Stimulated activated memory B cell treated with anti-CD40 and anti-IgM and Interleukin-4, amounts not matched to agents 10 μg/mL and 1 μg/mL and 100 μg/mL, for 72 hours (primary cell): ENCODE measurements around the gene EPHX1.
"Not testable (repeated sequence)": the region's sequence is repeated elsewhere in the genome, so short reads cannot be mapped to it uniquely, and the experiment has no call there.

Source experiments
- ATAC-seq: fragments of 150-1000 bp; cut with Tn5 transposase; 2 replicates; pipeline ENCODE4 v1.10.0; 2021
- H3K27ac Mint-ChIP-seq: one replicate; pipeline ENCODE4 v1.8.0; 2022; ENCODE audit warnings: mild to moderate bottlenecking, mixed read lengths
- H3K27me3 Mint-ChIP-seq: one replicate; pipeline ENCODE4 v1.8.0; 2022; ENCODE audit warnings: mixed read lengths
- H3K36me3 Mint-ChIP-seq: one replicate; pipeline ENCODE4 v1.8.0; 2022; ENCODE audit warnings: mixed read lengths
- H3K4me1 Mint-ChIP-seq: one replicate; pipeline ENCODE4 v1.8.0; 2022; ENCODE audit warnings: mixed read lengths
- H3K4me3 Mint-ChIP-seq: one replicate; pipeline ENCODE4 v1.8.0; 2022; ENCODE audit warnings: mild to moderate bottlenecking, moderate library complexity, mixed read lengths
- H3K9me3 Mint-ChIP-seq: one replicate; pipeline ENCODE4 v1.8.0; 2022; ENCODE audit warnings: mixed read lengths

Gene EPHX1

GRCh38 chr1:225882694-225883615 lies 73.0 kb downstream of the EPHX1 start:
- peaks cover under 1% of the 10 kb centered on the region for H3K36me3 Mint-ChIP-seq
- H3K4me1 Mint-ChIP-seq: peaks cover 51% of the 10 kb centered on the region
- H3K9me3 Mint-ChIP-seq: no peaks in the 10 kb centered on the region
- H3K27ac Mint-ChIP-seq: peak overlapping the region; percentile 79
- no peaks in the 10 kb centered on the region for H3K27me3 Mint-ChIP-seq
- H3K4me3 Mint-ChIP-seq: peak overlapping the region; percentile 93
- ATAC-seq: peak; percentile 59

- ATAC-seq: no peak
- Mint-ChIP-seq H3K36me3 (no peaks in the 10 kb centered on the region), H3K27me3 (no peaks in the 10 kb centered on the region), H3K4me3 (peak overlapping the region; percentile 93), H3K9me3 (no peaks in the 10 kb centered on the region), H3K27ac (peak overlapping the region; percentile 79), H3K4me1 (peaks cover 44% of the 10 kb centered on the region)
These were observed 73.8 kb downstream of the EPHX1 start for GRCh38 chr1:225883616-225884265.

GRCh38 chr1:225885336-225885735 lies 75.4 kb downstream of the EPHX1 start:
- Mint-ChIP-seq H3K27me3 (no peaks in the 10 kb centered on the region), H3K4me1 (peaks cover 28% of the 10 kb centered on the region), H3K4me3 (no peak overlapping the region), H3K9me3 (no peaks in the 10 kb centered on the region), H3K36me3 (no peaks in the 10 kb centered on the region), H3K27ac (no peak overlapping the region)
- no peak for ATAC-seq

DNA sequence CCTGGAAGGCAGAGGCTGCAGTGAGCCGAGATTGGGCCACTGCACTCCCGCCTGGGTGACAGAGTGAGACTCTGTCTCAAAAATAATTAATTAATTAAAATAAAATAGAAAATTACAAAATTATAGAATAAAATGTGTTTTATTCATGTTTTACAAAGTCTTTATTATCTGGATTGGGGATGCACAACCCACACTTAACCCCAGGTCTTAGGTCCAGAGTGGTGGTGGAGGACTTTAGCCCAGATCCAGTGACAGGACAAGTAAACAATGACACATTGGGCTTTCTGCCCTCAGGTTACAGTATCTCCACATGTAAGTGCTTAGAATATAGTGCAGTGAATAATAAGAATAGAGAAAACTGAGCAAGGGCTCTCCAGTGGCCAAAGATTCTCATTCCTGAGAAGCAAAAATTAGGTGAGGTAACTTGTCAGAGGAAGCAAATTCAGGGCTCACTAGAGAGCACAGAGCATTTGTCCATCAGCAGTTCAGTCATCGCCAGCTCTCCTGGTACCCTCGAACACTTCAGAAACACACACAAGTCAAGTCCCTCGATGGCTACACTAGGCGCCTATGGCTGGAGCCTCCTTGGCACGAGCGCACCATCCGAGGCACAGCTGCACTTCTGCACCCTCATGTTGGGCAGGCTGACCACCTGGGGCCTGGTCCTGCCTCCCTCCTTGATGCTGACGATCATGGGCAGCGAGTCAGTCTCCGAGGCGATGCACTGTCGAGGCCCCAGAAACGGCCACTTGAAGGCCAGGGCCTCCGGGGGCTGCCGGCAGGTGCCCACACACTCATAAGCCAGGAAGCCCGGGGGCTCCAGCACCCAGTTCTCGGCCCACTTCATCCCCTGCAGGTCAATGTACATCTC lies 76.5 kb downstream of the EPHX1 start:
- no peak for ATAC-seq
- Mint-ChIP-seq H3K36me3 (no peaks in the 10 kb centered on the region), H3K27ac (no peak overlapping the region), H3K4me1 (peaks cover 17% of the 10 kb centered on the region), H3K4me3 (no peak overlapping the region), H3K9me3 (no peaks in the 10 kb centered on the region), H3K27me3 (no peaks in the 10 kb centered on the region)

DNA sequence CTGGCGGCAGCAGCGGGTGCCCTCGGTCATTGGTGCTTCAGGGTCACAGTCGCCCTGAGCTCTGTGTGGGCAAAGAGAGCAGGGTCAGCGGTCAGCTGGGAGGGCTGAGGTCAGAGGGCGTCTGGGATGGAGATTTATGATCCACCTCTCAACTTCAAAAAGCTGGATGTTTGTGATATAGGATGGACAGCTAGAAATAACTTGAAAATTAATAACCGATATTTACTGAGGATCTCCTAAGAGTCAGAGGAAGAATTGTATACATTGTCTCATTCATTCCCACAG lies 77.0 kb downstream of the EPHX1 start:
- Mint-ChIP-seq H3K4me3 (no peak overlapping the region), H3K27ac (no peak overlapping the region), H3K36me3 (no peaks in the 10 kb centered on the region), H3K4me1 (peaks cover 13% of the 10 kb centered on the region), H3K27me3 (no peaks in the 10 kb centered on the region), H3K9me3 (no peaks in the 10 kb centered on the region)
- ATAC-seq: no peak

DNA sequence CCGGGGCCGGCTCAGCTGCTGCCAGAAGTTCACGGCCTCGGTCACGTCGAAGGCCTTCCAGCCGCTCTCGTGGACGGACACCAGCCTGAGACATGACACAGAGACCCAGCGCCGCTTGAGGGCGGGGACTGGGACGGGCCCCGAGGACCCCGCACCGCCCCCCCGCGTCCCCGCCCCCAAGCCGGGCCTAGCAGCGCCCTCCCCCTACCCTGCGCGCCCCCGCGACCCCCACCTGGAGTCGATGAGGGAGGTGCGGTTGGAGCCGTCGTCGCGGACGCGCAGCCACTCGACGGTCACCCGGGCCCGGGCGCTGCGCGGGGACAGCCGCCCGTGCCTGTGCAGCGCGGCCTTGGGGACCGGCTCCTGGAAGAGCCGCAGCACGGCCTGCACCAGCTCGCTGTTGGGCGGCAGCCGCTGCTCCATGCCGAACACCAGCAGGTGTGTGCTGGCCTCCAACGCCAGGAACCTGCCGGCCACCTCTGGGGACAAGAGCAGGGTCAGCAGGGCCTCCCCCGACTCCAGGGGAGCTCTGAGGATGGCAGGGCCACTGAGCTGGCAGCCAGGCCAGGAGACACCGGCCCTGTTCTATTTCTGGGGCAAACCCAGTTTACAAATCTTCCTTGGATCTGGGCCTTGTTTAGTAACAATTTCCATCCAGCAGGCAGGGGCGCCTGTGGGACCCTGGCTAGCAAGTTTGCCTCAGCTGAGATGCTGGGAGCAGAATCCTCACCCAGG lies 77.8 kb downstream of the EPHX1 start:
- H3K27ac Mint-ChIP-seq, H3K4me3 Mint-ChIP-seq, H3K36me3 Mint-ChIP-seq, H3K9me3 Mint-ChIP-seq, H3K27me3 Mint-ChIP-seq: not testable (repeated sequence)
- ATAC-seq: peak; percentile 28
- peaks cover 13% of the 10 kb centered on the region for H3K4me1 Mint-ChIP-seq

- peaks cover 9% of the 10 kb centered on the region for H3K4me1 Mint-ChIP-seq
- H3K36me3 Mint-ChIP-seq: no peaks in the 10 kb centered on the region
- H3K4me3 Mint-ChIP-seq: no peak overlapping the region
These were observed 78.5 kb downstream of the EPHX1 start for GRCh38 chr1:225888289-225888897.

DNA sequence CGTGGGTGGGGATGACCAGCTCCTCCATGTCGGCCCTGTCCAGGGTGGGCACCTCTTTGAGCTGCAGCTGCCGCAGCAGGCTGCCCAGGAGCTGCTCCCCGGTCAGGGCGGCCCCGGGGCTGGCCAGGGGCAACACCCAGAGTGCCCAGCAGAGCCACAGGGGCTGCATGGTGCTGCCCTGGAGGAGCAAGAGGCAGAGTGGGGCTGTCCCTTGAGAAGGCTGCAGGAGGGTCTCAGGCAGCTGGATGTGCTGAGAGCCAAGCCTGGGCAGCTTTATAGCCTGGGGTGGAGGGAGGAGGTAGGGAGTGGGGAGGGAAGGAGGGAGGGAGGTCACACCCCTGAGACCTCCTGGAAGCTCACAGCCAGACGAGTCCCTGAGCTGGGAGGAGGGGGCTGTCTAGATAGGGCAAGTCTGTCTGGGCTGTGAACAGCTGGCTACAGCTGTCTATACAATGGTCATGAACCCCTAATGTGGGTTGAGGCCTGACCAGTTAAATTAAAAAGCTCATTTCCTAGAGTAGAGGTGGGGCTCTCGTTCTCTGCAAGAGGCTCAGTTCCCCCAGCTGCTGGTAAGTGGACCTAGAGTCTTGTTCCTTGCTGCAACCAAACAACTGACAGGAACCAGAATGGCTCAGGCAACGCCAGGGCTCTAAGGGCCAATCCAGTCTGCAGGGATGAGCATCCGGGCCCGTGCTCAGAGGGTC lies 79.1 kb downstream of the EPHX1 start, which contains the start of gene LEFTY1:
LEFTY1 (minus strand) TSS at position 249 of the 704 bp plus-strand sequence; CDS start at position 169, 80 bp downstream.
- H3K4me1 Mint-ChIP-seq: peaks cover 2% of the 10 kb centered on the region
- H3K9me3 Mint-ChIP-seq: no peaks in the 10 kb centered on the region
- no peak within 1 kb of the TSS for H3K4me3 Mint-ChIP-seq
- no peak within 1 kb of the TSS for H3K27ac Mint-ChIP-seq
- peak; percentile 27 for ATAC-seq
- H3K36me3 Mint-ChIP-seq: no peaks in the 10 kb centered on the region
- H3K27me3 Mint-ChIP-seq: no peaks in the 10 kb centered on the region

More at GRCh38 chr1:225888289-225888897, 78.5 kb downstream of the EPHX1 start:
- Mint-ChIP-seq H3K27me3 (no peaks in the 10 kb centered on the region), H3K9me3 (no peaks in the 10 kb centered on the region), H3K27ac (no peak overlapping the region)
- peak; percentile 21 for ATAC-seq

- no peak overlapping the region for H3K4me3 Mint-ChIP-seq
- H3K27ac Mint-ChIP-seq: no peak overlapping the region
- no peaks in the 10 kb centered on the region for H3K4me1 Mint-ChIP-seq
- no peaks in the 10 kb centered on the region for H3K36me3 Mint-ChIP-seq
- no peak for ATAC-seq
- H3K9me3 Mint-ChIP-seq: no peaks in the 10 kb centered on the region
- H3K27me3 Mint-ChIP-seq: no peaks in the 10 kb centered on the region
These were observed 79.8 kb downstream of the EPHX1 start for GRCh38 chr1:225889743-225890142.

- no peaks in the 10 kb centered on the region for H3K4me1 Mint-ChIP-seq
- ATAC-seq: peak; percentile 25
- H3K27me3 Mint-ChIP-seq: no peaks in the 10 kb centered on the region
- H3K27ac Mint-ChIP-seq: no peak overlapping the region
- H3K36me3 Mint-ChIP-seq: no peaks in the 10 kb centered on the region
- no peak overlapping the region for H3K4me3 Mint-ChIP-seq
- no peaks in the 10 kb centered on the region for H3K9me3 Mint-ChIP-seq
These were observed 80.7 kb downstream of the EPHX1 start for GRCh38 chr1:225890346-225891228.

GRCh38 chr1:225891229-225891972 lies 81.5 kb downstream of the EPHX1 start:
- Mint-ChIP-seq H3K9me3 (no peaks in the 10 kb centered on the region), H3K4me3 (no peak overlapping the region), H3K27ac (no peak overlapping the region), H3K36me3 (no peaks in the 10 kb centered on the region), H3K27me3 (no peaks in the 10 kb centered on the region), H3K4me1 (peaks cover 6% of the 10 kb centered on the region)
- no peak for ATAC-seq

DNA sequence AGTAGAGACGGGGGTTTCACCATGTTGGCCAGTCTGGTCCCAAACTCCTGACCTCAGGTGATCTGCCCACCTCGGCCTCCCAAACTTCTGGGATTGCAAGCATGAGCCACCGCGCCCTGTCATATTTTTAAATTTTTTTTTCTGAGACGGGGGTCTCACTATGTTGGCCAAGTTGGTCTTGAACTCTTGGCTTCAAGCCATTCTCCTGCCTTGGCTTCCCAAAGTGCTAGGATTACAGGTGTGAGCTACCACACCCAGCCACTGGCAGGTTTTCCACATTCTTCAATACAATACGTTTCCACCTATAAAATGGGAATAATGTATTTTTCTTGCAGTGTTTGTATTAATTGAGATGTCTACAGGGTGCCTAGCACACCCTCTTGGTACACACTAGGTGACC lies 82.4 kb downstream of the EPHX1 start:
- no peak overlapping the region for H3K4me3 Mint-ChIP-seq
- no peak for ATAC-seq
- H3K36me3 Mint-ChIP-seq: no peaks in the 10 kb centered on the region
- no peaks in the 10 kb centered on the region for H3K27me3 Mint-ChIP-seq
- H3K9me3 Mint-ChIP-seq: no peaks in the 10 kb centered on the region
- H3K4me1 Mint-ChIP-seq: peaks cover 15% of the 10 kb centered on the region
- no peak overlapping the region for H3K27ac Mint-ChIP-seq
